Mesothelial cell of epicardium (in vitro differentiated cells): ENCODE data around the gene LAMB1. TPM values are rescaled to one million over a fixed set of nuclear protein-coding genes. Genes with fewer than 3 reads are reported as not detected.
"Not testable (repeated sequence)": the region's sequence is repeated elsewhere in the genome, so short reads cannot be mapped to it uniquely, and the experiment has no call there.

Experiments
- DNase-seq, 2 experiments: peaks; one replicate each; pipeline ENCODE4 v3.0.0; 2021; ENCODE audit warnings: low spot score in 2 of 2; ENCODE audit not compliant: unreplicated experiment in 2 of 2
- H3K27ac Mint-ChIP-seq: 2 replicates; pipeline ENCODE4 v1.8.0; 2021; ENCODE audit warnings: mixed read lengths
- H3K27me3 Mint-ChIP-seq: 2 replicates; pipeline ENCODE4 v1.8.0; 2021; ENCODE audit warnings: low read depth, mixed read lengths
- H3K36me3 Mint-ChIP-seq: 2 replicates; pipeline ENCODE4 v1.8.0; 2021; ENCODE audit warnings: mixed read lengths
- H3K4me1 Mint-ChIP-seq: 2 replicates; pipeline ENCODE4 v1.8.0; 2021; ENCODE audit warnings: mixed read lengths
- H3K4me3 Mint-ChIP-seq: 2 replicates; pipeline ENCODE4 v1.8.0; 2021; ENCODE audit warnings: mild to moderate bottlenecking, moderate library complexity, mixed read lengths
- H3K9me3 Mint-ChIP-seq: 2 replicates; pipeline ENCODE4 v1.8.0; 2021; ENCODE audit warnings: mixed read lengths
- total RNA-seq: library from RNA; stranded (reverse); gene quantifications from 3 replicates; pipeline ENCODE4 v1.2.1, GENCODE V29; 2021
- TF ChIP-seq, protein P1 (sequence below): fragments of 200-600 bp; sonication (generic); IDR thresholded peaks from one replicate; pipeline ENCODE4 v1.5.0; 2021; ENCODE audit warnings: antibody characterized with exemption; ENCODE audit not compliant: unreplicated experiment

LAMB1 gene
- total RNA-seq, 1 donor from 2014 or later, result 593 TPM

GRCh38 chr7:107959527-107959898, 43.4 kb downstream of the LAMB1 start:
- H3K36me3 Mint-ChIP-seq, result peaks cover 66% of the 10 kb centered on the region
- no peaks in the 10 kb centered on the region for H3K9me3 Mint-ChIP-seq
- DNase-seq, result no peak
- no peak overlapping the region for H3K4me3 Mint-ChIP-seq
- TF ChIP-seq, protein P1, sequence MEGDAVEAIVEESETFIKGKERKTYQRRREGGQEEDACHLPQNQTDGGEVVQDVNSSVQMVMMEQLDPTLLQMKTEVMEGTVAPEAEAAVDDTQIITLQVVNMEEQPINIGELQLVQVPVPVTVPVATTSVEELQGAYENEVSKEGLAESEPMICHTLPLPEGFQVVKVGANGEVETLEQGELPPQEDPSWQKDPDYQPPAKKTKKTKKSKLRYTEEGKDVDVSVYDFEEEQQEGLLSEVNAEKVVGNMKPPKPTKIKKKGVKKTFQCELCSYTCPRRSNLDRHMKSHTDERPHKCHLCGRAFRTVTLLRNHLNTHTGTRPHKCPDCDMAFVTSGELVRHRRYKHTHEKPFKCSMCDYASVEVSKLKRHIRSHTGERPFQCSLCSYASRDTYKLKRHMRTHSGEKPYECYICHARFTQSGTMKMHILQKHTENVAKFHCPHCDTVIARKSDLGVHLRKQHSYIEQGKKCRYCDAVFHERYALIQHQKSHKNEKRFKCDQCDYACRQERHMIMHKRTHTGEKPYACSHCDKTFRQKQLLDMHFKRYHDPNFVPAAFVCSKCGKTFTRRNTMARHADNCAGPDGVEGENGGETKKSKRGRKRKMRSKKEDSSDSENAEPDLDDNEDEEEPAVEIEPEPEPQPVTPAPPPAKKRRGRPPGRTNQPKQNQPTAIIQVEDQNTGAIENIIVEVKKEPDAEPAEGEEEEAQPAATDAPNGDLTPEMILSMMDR, result no peak
- H3K4me1 Mint-ChIP-seq, result no peaks in the 10 kb centered on the region
- H3K27me3 Mint-ChIP-seq, result no peaks in the 10 kb centered on the region
- H3K27ac Mint-ChIP-seq, result no peak overlapping the region

DNA sequence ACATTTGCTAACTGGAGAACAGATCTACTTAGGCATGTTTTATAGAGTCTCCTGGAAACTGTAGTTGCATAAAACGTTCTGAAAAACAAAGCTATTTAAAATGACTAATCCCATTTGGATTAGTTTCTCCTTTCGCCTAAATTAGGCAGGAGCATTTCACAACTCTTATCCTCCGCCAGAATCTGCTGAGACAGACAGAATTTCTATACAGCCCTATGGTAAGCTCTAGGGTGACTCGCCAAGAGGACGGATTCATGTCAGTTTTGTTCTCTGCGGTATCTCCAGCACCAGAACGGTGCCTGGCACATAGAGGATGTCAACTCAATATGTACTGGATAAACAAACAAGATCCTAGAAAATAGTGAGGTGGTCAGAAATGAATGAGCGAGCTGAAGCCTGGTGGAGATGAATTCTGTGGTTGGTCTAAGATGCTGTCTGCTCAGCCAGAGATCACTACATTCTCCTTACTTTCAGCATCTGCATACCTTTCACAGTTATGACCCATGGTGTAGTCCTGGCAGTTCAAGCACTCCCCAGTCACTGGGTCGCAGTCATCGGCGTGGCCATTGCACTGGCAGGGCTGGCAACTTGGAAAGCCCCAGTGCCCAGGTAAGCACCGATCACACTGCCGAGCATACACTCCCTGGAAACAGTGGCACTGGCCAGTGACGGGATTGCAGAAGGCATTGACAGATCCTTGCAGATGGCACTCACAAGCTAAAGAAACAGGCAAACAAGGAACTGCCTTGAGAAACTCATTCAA, 44.0 kb downstream of the LAMB1 start:
- TF ChIP-seq, protein P1, result no peak
- no peaks in the 10 kb centered on the region for H3K27me3 Mint-ChIP-seq
- no peak for DNase-seq
- H3K9me3 Mint-ChIP-seq, result no peaks in the 10 kb centered on the region
- peaks cover 61% of the 10 kb centered on the region for H3K36me3 Mint-ChIP-seq
- peaks cover 1% of the 10 kb centered on the region for H3K4me1 Mint-ChIP-seq
- H3K4me3 Mint-ChIP-seq, result no peak overlapping the region
- no peak overlapping the region for H3K27ac Mint-ChIP-seq

DNA sequence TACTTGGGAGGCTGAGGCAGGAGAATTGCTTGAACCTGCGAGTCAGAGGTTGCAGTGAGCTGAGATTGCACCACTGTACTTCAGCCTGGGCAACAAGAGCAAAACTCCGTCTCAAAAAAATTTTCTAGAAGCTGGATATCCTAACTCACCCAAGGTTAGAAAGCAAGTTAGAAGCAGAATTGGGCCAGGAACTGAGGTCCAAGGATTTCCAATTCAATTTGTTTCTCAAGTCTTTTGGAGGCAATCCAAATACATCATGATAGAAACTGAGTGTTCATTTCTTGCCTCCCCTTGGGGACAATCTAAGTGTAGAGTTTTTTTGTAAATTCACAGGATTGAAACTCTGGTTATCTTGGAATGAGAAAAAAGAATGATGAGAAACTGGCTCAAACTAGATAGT, 45.5 kb downstream of the LAMB1 start:
- H3K9me3 Mint-ChIP-seq, result no peaks in the 10 kb centered on the region
- H3K36me3 Mint-ChIP-seq, result peaks cover 59% of the 10 kb centered on the region
- TF ChIP-seq, protein P1, result no peak
- peaks cover 16% of the 10 kb centered on the region for H3K4me1 Mint-ChIP-seq
- no peaks in the 10 kb centered on the region for H3K27me3 Mint-ChIP-seq
- no peak overlapping the region for H3K4me3 Mint-ChIP-seq
- H3K27ac Mint-ChIP-seq, result no peak overlapping the region
- DNase-seq, result no peak

DNA sequence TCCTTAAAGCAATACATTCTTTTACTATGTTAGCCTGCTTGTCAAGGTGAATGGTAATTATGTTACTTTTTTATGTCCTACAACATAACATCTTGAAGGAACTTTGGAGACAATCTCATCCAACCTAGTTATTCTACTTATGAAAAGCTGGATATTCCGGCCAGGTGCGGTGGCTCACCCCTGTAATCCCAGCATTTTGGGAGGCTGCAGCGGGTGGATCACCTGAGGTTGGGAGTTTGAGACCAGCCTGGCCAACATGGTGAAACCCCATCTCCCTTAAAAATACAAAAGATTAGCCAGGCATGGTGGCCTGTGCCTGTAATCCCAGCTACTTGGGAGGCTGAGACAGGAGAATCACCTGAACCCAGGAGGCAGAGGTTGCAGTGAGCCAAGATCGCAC, 46.0 kb downstream of the LAMB1 start:
- H3K27me3 Mint-ChIP-seq, H3K9me3 Mint-ChIP-seq, DNase-seq, H3K27ac Mint-ChIP-seq, H3K4me3 Mint-ChIP-seq: not testable (repeated sequence)
- Mint-ChIP-seq H3K4me1 (peaks cover 21% of the 10 kb centered on the region), H3K36me3 (peaks cover 57% of the 10 kb centered on the region)

DNA sequence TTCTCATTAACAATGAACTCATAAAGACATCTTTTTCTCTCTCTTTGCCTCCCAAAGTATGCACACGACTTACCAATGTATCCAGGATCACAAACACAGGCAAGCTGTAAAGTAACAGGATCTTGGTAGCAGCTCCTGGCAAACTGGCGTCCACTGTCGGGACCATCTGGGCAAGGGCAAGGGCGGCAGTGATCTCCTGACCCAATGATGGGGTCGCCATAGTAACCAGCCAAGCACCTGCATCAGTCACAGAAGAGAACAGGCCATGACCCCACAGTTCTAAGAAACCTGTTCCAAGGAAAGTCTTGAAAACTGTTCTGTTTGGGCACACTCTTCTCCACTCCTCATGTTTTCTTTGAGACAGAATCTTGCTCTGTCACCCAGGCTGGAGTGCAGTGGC, 47.6 kb downstream of the LAMB1 start:
- peak overlapping the region; percentile 24 for H3K27ac Mint-ChIP-seq
- peaks cover 60% of the 10 kb centered on the region for H3K36me3 Mint-ChIP-seq
- TF ChIP-seq, protein P1, result no peak
- no peak overlapping the region for H3K4me3 Mint-ChIP-seq
- H3K9me3 Mint-ChIP-seq, result no peaks in the 10 kb centered on the region
- no peaks in the 10 kb centered on the region for H3K27me3 Mint-ChIP-seq
- no peak for DNase-seq
- peaks cover 30% of the 10 kb centered on the region for H3K4me1 Mint-ChIP-seq

- no peak for DNase-seq
- TF ChIP-seq, protein P1, result no peak
- H3K27me3 Mint-ChIP-seq, result no peaks in the 10 kb centered on the region
- peaks cover 39% of the 10 kb centered on the region for H3K4me1 Mint-ChIP-seq
- no peaks in the 10 kb centered on the region for H3K9me3 Mint-ChIP-seq
- peak overlapping the region; percentile 95 for H3K27ac Mint-ChIP-seq
- peaks cover 54% of the 10 kb centered on the region for H3K36me3 Mint-ChIP-seq
- H3K4me3 Mint-ChIP-seq, result no peak overlapping the region
Measured at GRCh38 chr7:107953924-107954303, 49.0 kb downstream of the LAMB1 start.
